HG03520 (cell line): ENCODE data around the gene P2RX6.
"Not testable (repeated sequence)": the region's sequence is repeated elsewhere in the genome, so short reads cannot be mapped to it uniquely, and the experiment has no call there.

ENCODE experiments used
- ATAC-seq: cut with Tn5 transposase; IDR thresholded peaks from one replicate; pipeline ENCODE4 v1.9.1; 2021; ENCODE audit warnings: mild to moderate bottlenecking, moderate library complexity; ENCODE audit not compliant: unreplicated experiment

Gene P2RX6

GRCh38 chr22:21071796-21072195 lies 56.8 kb downstream of the P2RX6 start:
- not testable (repeated sequence) for ATAC-seq

- no peak for ATAC-seq
Measured at GRCh38 chr22:21073023-21073422, 58.1 kb downstream of the P2RX6 start.

GRCh38 chr22:21073482-21073881 lies 58.5 kb downstream of the P2RX6 start:
- no peak for ATAC-seq

- ATAC-seq: no peak
Measured at GRCh38 chr22:21074102-21074715, 59.2 kb downstream of the P2RX6 start.

- ATAC-seq: no peak
Measured at GRCh38 chr22:21075516-21076138, 60.7 kb downstream of the P2RX6 start.

GRCh38 chr22:21076912-21077625 lies 62.1 kb downstream of the P2RX6 start:
- no peak for ATAC-seq
